ENCODE results near the gene MTMR2.

MTMR2 gene

GRCh38 chr11:95937358-95937757 lies 13.5 kb upstream of the MTMR2 start:
- TF ChIP-seq, protein P1, sequence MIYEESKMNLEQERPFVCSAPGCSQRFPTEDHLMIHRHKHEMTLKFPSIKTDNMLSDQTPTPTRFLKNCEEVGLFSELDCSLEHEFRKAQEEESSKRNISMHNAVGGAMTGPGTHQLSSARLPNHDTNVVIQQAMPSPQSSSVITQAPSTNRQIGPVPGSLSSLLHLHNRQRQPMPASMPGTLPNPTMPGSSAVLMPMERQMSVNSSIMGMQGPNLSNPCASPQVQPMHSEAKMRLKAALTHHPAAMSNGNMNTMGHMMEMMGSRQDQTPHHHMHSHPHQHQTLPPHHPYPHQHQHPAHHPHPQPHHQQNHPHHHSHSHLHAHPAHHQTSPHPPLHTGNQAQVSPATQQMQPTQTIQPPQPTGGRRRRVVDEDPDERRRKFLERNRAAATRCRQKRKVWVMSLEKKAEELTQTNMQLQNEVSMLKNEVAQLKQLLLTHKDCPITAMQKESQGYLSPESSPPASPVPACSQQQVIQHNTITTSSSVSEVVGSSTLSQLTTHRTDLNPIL (CRISPR knock-in tag; IDR thresholded peaks at IDR 0.05; ENCODE audit: low read depth): no peak
- no peak for TF ChIP-seq OSR1 (CRISPR knock-in tag; IDR thresholded peaks at IDR 0.05)
- TF ChIP-seq TCF4 (CRISPR knock-in tag; IDR thresholded peaks at IDR 0.05; ENCODE audit: borderline replicate concordance): no peak
- TF ChIP-seq, protein P2, sequence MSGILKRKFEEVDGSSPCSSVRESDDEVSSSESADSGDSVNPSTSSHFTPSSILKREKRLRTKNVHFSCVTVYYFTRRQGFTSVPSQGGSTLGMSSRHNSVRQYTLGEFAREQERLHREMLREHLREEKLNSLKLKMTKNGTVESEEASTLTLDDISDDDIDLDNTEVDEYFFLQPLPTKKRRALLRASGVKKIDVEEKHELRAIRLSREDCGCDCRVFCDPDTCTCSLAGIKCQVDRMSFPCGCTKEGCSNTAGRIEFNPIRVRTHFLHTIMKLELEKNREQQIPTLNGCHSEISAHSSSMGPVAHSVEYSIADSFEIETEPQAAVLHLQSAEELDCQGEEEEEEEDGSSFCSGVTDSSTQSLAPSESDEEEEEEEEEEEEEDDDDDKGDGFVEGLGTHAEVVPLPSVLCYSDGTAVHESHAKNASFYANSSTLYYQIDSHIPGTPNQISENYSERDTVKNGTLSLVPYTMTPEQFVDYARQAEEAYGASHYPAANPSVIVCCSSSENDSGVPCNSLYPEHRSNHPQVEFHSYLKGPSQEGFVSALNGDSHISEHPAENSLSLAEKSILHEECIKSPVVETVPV (CRISPR knock-in tag; IDR thresholded peaks at IDR 0.05): no peak
- no peak for TF ChIP-seq ISL1 (CRISPR knock-in tag; IDR thresholded peaks at IDR 0.05)
- no peak for TF ChIP-seq ZC3H10 (CRISPR knock-in tag; IDR thresholded peaks at IDR 0.05)
- no peak for TF ChIP-seq ZFP30 (CRISPR knock-in tag; IDR thresholded peaks at IDR 0.05)
- no peak for ATAC-seq

DNA sequence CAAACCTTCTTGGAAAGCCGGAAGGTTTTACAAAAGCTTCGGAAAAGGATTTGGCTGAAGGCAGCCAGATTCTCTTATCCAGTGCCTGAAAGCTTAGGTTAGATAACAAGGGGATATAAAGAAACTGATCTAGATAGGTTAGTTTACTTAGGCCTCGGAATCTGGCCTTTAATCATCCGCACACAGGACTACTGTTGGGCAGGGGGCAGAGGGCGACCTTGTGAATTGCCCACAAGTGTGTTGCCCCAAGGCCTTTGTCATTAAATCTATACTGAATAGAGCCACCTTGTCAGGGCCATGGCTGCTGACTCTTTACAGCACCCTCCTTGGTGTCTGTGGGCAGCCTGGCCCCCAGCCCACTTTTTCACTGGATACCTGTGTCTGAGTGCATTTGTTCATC lies 9.7 kb upstream of the MTMR2 start:
- TF ChIP-seq ESRRG (CRISPR knock-in tag; IDR thresholded peaks at IDR 0.05) (no peak), RARB (CRISPR knock-in tag; IDR thresholded peaks at IDR 0.05) (no peak), TCF4 (CRISPR knock-in tag; IDR thresholded peaks at IDR 0.05; ENCODE audit: borderline replicate concordance) (no peak), BACH2 (CRISPR knock-in tag; IDR thresholded peaks at IDR 0.05; ENCODE audit: borderline replicate concordance) (no peak), ARNTL (CRISPR knock-in tag; IDR thresholded peaks at IDR 0.05; ENCODE audit: borderline replicate concordance, low read depth) (no peak), ZNF8 (CRISPR knock-in tag; IDR thresholded peaks at IDR 0.05) (no peak), ZFP30 (CRISPR knock-in tag; IDR thresholded peaks at IDR 0.05) (no peak)
- TF ChIP-seq, protein P3, sequence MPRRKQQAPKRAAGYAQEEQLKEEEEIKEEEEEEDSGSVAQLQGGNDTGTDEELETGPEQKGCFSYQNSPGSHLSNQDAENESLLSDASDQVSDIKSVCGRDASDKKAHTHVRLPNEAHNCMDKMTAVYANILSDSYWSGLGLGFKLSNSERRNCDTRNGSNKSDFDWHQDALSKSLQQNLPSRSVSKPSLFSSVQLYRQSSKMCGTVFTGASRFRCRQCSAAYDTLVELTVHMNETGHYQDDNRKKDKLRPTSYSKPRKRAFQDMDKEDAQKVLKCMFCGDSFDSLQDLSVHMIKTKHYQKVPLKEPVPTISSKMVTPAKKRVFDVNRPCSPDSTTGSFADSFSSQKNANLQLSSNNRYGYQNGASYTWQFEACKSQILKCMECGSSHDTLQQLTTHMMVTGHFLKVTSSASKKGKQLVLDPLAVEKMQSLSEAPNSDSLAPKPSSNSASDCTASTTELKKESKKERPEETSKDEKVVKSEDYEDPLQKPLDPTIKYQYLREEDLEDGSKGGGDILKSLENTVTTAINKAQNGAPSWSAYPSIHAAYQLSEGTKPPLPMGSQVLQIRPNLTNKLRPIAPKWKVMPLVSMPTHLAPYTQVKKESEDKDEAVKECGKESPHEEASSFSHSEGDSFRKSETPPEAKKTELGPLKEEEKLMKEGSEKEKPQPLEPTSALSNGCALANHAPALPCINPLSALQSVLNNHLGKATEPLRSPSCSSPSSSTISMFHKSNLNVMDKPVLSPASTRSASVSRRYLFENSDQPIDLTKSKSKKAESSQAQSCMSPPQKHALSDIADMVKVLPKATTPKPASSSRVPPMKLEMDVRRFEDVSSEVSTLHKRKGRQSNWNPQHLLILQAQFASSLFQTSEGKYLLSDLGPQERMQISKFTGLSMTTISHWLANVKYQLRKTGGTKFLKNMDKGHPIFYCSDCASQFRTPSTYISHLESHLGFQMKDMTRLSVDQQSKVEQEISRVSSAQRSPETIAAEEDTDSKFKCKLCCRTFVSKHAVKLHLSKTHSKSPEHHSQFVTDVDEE (CRISPR knock-in tag; IDR thresholded peaks at IDR 0.05): no peak

GRCh38 chr11:95931916-95932315 lies 8.0 kb upstream of the MTMR2 start:
- ATAC-seq: no peak
- TF ChIP-seq TOX (CRISPR knock-in tag; IDR thresholded peaks at IDR 0.05; ENCODE audit: borderline replicate concordance) (no peak), ESRRG (CRISPR knock-in tag; IDR thresholded peaks at IDR 0.05) (no peak)
- TF ChIP-seq, protein P4, sequence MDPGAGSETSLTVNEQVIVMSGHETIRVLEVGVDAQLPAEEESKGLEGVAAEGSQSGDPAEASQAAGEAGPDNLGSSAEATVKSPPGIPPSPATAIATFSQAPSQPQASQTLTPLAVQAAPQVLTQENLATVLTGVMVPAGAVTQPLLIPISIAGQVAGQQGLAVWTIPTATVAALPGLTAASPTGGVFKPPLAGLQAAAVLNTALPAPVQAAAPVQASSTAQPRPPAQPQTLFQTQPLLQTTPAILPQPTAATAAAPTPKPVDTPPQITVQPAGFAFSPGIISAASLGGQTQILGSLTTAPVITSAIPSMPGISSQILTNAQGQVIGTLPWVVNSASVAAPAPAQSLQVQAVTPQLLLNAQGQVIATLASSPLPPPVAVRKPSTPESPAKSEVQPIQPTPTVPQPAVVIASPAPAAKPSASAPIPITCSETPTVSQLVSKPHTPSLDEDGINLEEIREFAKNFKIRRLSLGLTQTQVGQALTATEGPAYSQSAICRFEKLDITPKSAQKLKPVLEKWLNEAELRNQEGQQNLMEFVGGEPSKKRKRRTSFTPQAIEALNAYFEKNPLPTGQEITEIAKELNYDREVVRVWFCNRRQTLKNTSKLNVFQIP (CRISPR knock-in tag; IDR thresholded peaks at IDR 0.05; ENCODE audit: borderline replicate concordance, low read depth): no peak

More for the DNA sequence above, 9.7 kb upstream of the MTMR2 start:
- ATAC-seq: no peak

DNA sequence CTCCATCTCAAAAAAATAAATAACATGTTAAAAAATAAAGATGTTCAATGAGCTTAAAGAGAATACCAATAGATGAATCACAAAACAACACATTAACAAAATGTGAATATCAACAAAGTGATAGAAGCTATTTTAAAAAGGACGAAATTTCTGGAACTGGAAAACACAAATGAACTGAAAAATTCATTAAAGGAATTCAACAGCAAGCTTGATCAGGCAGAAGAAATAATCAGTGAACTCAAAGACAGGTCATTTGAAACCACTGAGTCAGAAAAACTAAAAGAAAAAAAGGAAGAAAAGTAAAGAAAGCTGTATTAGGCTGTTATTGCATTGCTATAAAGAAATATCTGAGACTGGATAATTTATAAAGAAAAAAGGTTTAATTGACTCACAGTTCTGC lies 7.0 kb upstream of the MTMR2 start:
- ATAC-seq: no peak
- TF ChIP-seq ZC3H10 (CRISPR knock-in tag; IDR thresholded peaks at IDR 0.05) (no peak), TCF4 (CRISPR knock-in tag; IDR thresholded peaks at IDR 0.05; ENCODE audit: borderline replicate concordance) (no peak), ESRRG (CRISPR knock-in tag; IDR thresholded peaks at IDR 0.05) (no peak), CSDC2 (CRISPR knock-in tag; IDR thresholded peaks at IDR 0.05) (no peak), ISL1 (CRISPR knock-in tag; IDR thresholded peaks at IDR 0.05) (no peak), BACH2 (CRISPR knock-in tag; IDR thresholded peaks at IDR 0.05; ENCODE audit: borderline replicate concordance) (no peak), ARNTL (CRISPR knock-in tag; IDR thresholded peaks at IDR 0.05; ENCODE audit: borderline replicate concordance, low read depth) (no peak), GLIS3 (CRISPR knock-in tag; IDR thresholded peaks at IDR 0.05) (no peak), SNAI2 (CRISPR knock-in tag; IDR thresholded peaks at IDR 0.05) (no peak), ZNF70 (CRISPR knock-in tag; IDR thresholded peaks at IDR 0.05) (no peak), PATZ1 (CRISPR knock-in tag; IDR thresholded peaks at IDR 0.05; ENCODE audit: borderline replicate concordance) (no peak), ZNF565 (CRISPR knock-in tag; conservative IDR thresholded peaks at IDR 0.05; ENCODE audit: low read depth) (no peak), ZFP30 (CRISPR knock-in tag; IDR thresholded peaks at IDR 0.05) (no peak), TOX (CRISPR knock-in tag; IDR thresholded peaks at IDR 0.05; ENCODE audit: borderline replicate concordance) (no peak), PPARA (CRISPR knock-in tag; IDR thresholded peaks at IDR 0.05; ENCODE audit: borderline replicate concordance) (no peak), OSR1 (CRISPR knock-in tag; IDR thresholded peaks at IDR 0.05) (no peak)
- TF ChIP-seq, protein P3 (CRISPR knock-in tag; IDR thresholded peaks at IDR 0.05): no peak
- TF ChIP-seq, protein P4 (CRISPR knock-in tag; IDR thresholded peaks at IDR 0.05; ENCODE audit: borderline replicate concordance, low read depth): no peak
